Esophagus muscularis mucosa (tissue), 4 donors: ENCODE results near the gene PPP3CA. TPM values are rescaled to one million over a fixed set of nuclear protein-coding genes. Genes with fewer than 3 reads are reported as not detected.

Experiments used
- DNase-seq: peaks from one replicate; pipeline ENCODE4 v3.0.0-alpha.2; 2017; ENCODE audit errors: extremely low spot score
- H3K27ac ChIP-seq, 4 donors: fragments of 200-600 bp; sonication (generic); replicated peaks in 1 of 4; 1 replicate in 3 of 4; 2 replicates in 1 of 4; pipeline ENCODE4 v1.5.1; 2016 to 2019; ENCODE audit warnings: mild to moderate bottlenecking in 1 of 4
- H3K27me3 ChIP-seq, 4 donors: fragments of 200-600 bp; sonication (generic); one replicate each; pipeline versions ENCODE4 v1.5.1 to v1.6.0; 2016 to 2019
- H3K36me3 ChIP-seq, 4 donors: fragments of 200-600 bp; sonication (generic); one replicate each; pipeline ENCODE4 v1.5.1; 2016 to 2019
- H3K4me1 ChIP-seq, 4 donors: fragments of 200-600 bp; sonication (generic); one replicate each; pipeline ENCODE4 v1.5.1; 2016 to 2019
- H3K4me3 ChIP-seq, 4 donors: fragments of 200-600 bp; sonication (generic); 1 replicate in 2 of 4; 2 replicates in 2 of 4; pipeline ENCODE4 v1.5.1; 2016 to 2019; ENCODE audit warnings: mild to moderate bottlenecking in 4 of 4, moderate library complexity in 1 of 4
- H3K9me3 ChIP-seq, 4 donors: fragments of 200-600 bp; sonication (generic); 1 replicate in 3 of 4; 2 replicates in 1 of 4; pipeline ENCODE4 v1.5.1; 2016 to 2019
- CTCF ChIP-seq, 3 experiments: fragments of 200-600 bp in 2 of 3; fragments of 450-650 bp in 1 of 3; sonication (generic) in 2 of 3; IDR thresholded peaks; one replicate each; pipeline ENCODE4 v1.5.1; 2017 to 2019; ENCODE audit warnings: antibody characterized with exemption in 3 of 3, mild to moderate bottlenecking in 2 of 3, moderate library complexity in 1 of 3
- EP300 ChIP-seq: sonication (generic); formaldehyde crosslinking; IDR thresholded peaks from one replicate; pipeline ENCODE4 v1.6.1; 2017; ENCODE audit warnings: antibody characterized with exemption
- POLR2A ChIP-seq: fragments of 450-650 bp; IDR thresholded peaks from one replicate; pipeline ENCODE4 v1.6.1; 2017; ENCODE audit warnings: antibody characterized with exemption, moderate library complexity, mild to moderate bottlenecking, low read depth
- POLR2AphosphoS5 ChIP-seq, 2 donors: sonication (generic); formaldehyde crosslinking; IDR thresholded peaks; one replicate each; pipeline ENCODE4 v1.6.1; 2017; ENCODE audit warnings: antibody characterized with exemption in 2 of 2
- WGBS: methylation state at CpG from one replicate; pipeline ENCODE4 v1.1.5; 2018; 5-methylcytosine and 5-hydroxymethylcytosine counted together
- intact Hi-C: fragments of 100-400 bp; cut with DNase I; formaldehyde crosslinking; loops from one replicate; pipeline ENCODE4 v1.15.1; 2023
- total RNA-seq, 4 donors: library from RNA; depleted of rRNA; stranded (reverse); fragments of >200 nt; gene quantifications; one replicate each; pipeline versions ENCODE4 v1.1.0 to v1.2.1, GENCODE V29; 2016

Gene PPP3CA
- total RNA-seq, 4 donors from 2014 or later, result 21.3 to 31.6 (median 23.3) TPM

- Histone ChIP-seq H3K27me3 (no peaks in the 10 kb centered on the region), H3K9me3 (no peaks in the 10 kb centered on the region), H3K4me3 (no peak overlapping the region), H3K4me1 (peaks cover 22 to 49% (median 40%) of the 10 kb centered on the region in 4 donors), H3K27ac (peak overlapping the region; percentile 72 to 85 (median 79)), H3K36me3 (peaks cover 0 to 8% (median 0%) of the 10 kb centered on the region in 4 donors)
- TF ChIP-seq CTCF (IDR thresholded peaks at IDR 0.05), result no peak
- no peak for TF ChIP-seq POLR2AphosphoS5 (IDR thresholded peaks at IDR 0.05)
- no peak for TF ChIP-seq POLR2A
- TF ChIP-seq EP300, result no peak
- no peak for DNase-seq
- intact Hi-C loops, result loop anchor here (10.0 kb wide), 1 partner anchor 154 kb away; the partner anchor contains the start of gene PPP3CA
- WGBS, result 73% methylated on average over 3 of the region's 3 CpGs
Observed at GRCh38 chr4:101190751-101191150, 156.6 kb downstream of the PPP3CA start.

GRCh38 chr4:101188906-101189305, 158.4 kb downstream of the PPP3CA start:
- TF ChIP-seq EP300 (no peak), POLR2A (no peak), POLR2AphosphoS5 (IDR thresholded peaks at IDR 0.05) (no peak), CTCF (IDR thresholded peaks at IDR 0.05) (no peak)
- no peak for DNase-seq
- Histone ChIP-seq H3K27ac (no peak overlapping the region), H3K4me1 (peaks cover 22 to 49% (median 40%) of the 10 kb centered on the region in 4 donors), H3K27me3 (no peaks in the 10 kb centered on the region), H3K36me3 (no peaks in the 10 kb centered on the region), H3K4me3 (no peak overlapping the region), H3K9me3 (no peaks in the 10 kb centered on the region)
- 89% methylated on average over 4 of the region's 4 CpGs for WGBS
- intact Hi-C loops, result no loop called here

- no peak for DNase-seq
- Histone ChIP-seq H3K27ac (no peak overlapping the region), H3K27me3 (no peaks in the 10 kb centered on the region), H3K9me3 (no peaks in the 10 kb centered on the region), H3K36me3 (no peaks in the 10 kb centered on the region), H3K4me1 (peaks cover 22 to 49% (median 39%) of the 10 kb centered on the region in 4 donors), H3K4me3 (no peak overlapping the region)
- WGBS, result 54% methylated on average over 5 of the region's 5 CpGs
- TF ChIP-seq CTCF (IDR thresholded peaks at IDR 0.05), result peak in 1 of 3 experiments; percentile 25
- TF ChIP-seq EP300, result no peak
- intact Hi-C loops, result no loop called here
Observed at GRCh38 chr4:101187841-101188240, 159.5 kb downstream of the PPP3CA start.

- TF ChIP-seq EP300, result no peak
- TF ChIP-seq POLR2A, result no peak
- no peak for TF ChIP-seq CTCF (IDR thresholded peaks at IDR 0.05)
- TF ChIP-seq POLR2AphosphoS5 (IDR thresholded peaks at IDR 0.05), result no peak
- no peak overlapping the region for H3K27ac ChIP-seq
- H3K9me3 ChIP-seq, result no peaks in the 10 kb centered on the region
- intact Hi-C loops, result no loop called here
- no peaks in the 10 kb centered on the region for H3K27me3 ChIP-seq
- H3K4me1 ChIP-seq, result peaks cover 15 to 37% (median 28%) of the 10 kb centered on the region in 4 donors
- 95% methylated on average over 4 of the region's 4 CpGs for WGBS
- H3K36me3 ChIP-seq, result no peaks in the 10 kb centered on the region
- H3K4me3 ChIP-seq, result no peak overlapping the region
- no peak for DNase-seq
Observed at GRCh38 chr4:101186567-101187184, 160.7 kb downstream of the PPP3CA start.

- no peak overlapping the region for H3K4me3 ChIP-seq
- intact Hi-C loops, result no loop called here
- no peaks in the 10 kb centered on the region for H3K9me3 ChIP-seq
- 100% methylated on average over 2 of the region's 2 CpGs for WGBS
- no peaks in the 10 kb centered on the region for H3K36me3 ChIP-seq
- H3K27me3 ChIP-seq, result no peaks in the 10 kb centered on the region
- DNase-seq, result no peak
- H3K27ac ChIP-seq, result no peak overlapping the region
- no peak for TF ChIP-seq EP300
- no peak for TF ChIP-seq POLR2A
- no peak for TF ChIP-seq POLR2AphosphoS5 (IDR thresholded peaks at IDR 0.05)
- TF ChIP-seq CTCF (IDR thresholded peaks at IDR 0.05), result no peak
- peaks cover 4 to 17% (median 12%) of the 10 kb centered on the region in 4 donors for H3K4me1 ChIP-seq
Observed at GRCh38 chr4:101184668-101185067, 162.7 kb downstream of the PPP3CA start.
